ENCODE measurements around the gene WDR6.

WDR6 gene

GRCh38 chr3:49015765-49016164, 8.6 kb downstream of the WDR6 start:
- no peak for DNase-seq (ENCODE audit: insufficient read length, low spot score)
- TF ChIP-seq POLR2A (IDR thresholded peaks at IDR 0.05; ENCODE audit: low read depth, low read length): no peak
- no peak for FAIRE-seq

GRCh38 chr3:49016414-49017228, 9.4 kb downstream of the WDR6 start:
- FAIRE-seq: no peak
- DNase-seq (ENCODE audit: insufficient read length, low spot score): no peak
- 0 out of 2 replicates have a peak, but pooled peaks have one; percentile 5 for TF ChIP-seq POLR2A (IDR thresholded peaks at IDR 0.05; ENCODE audit: low read depth, low read length)

GRCh38 chr3:49017229-49017970, 10.2 kb downstream of the WDR6 start:
- no peak for TF ChIP-seq POLR2A (IDR thresholded peaks at IDR 0.05; ENCODE audit: low read depth, low read length)
- no peak for FAIRE-seq
- no peak for DNase-seq (ENCODE audit: insufficient read length, low spot score)

GRCh38 chr3:49017971-49018706, 10.9 kb downstream of the WDR6 start, which contains the start of gene DALRD3:
DALRD3 (minus strand) TSS chr3:49018580; CDS start chr3:49018564, 16 bp downstream.
- peak; percentile 65 for TF ChIP-seq POLR2A (IDR thresholded peaks at IDR 0.05; ENCODE audit: low read depth, low read length)
- DNase-seq (ENCODE audit: insufficient read length, low spot score) (peak; percentile 51), FAIRE-seq (no peak)

- FAIRE-seq: no peak
- DNase-seq (ENCODE audit: insufficient read length, low spot score): no peak
- no peak for TF ChIP-seq POLR2A (IDR thresholded peaks at IDR 0.05; ENCODE audit: low read depth, low read length)
Observed at GRCh38 chr3:49018707-49019006, 11.5 kb downstream of the WDR6 start.

- TF ChIP-seq POLR2A (IDR thresholded peaks at IDR 0.05; ENCODE audit: low read depth, low read length): no peak
- FAIRE-seq: no peak
- no peak for DNase-seq (ENCODE audit: insufficient read length, low spot score)
Observed at GRCh38 chr3:49019941-49020329, 12.7 kb downstream of the WDR6 start.

- DNase-seq (ENCODE audit: insufficient read length, low spot score): no peak
- no peak for FAIRE-seq
- no peak; the same call in 1 of the 2 replicates for TF ChIP-seq POLR2A (IDR thresholded peaks at IDR 0.05; ENCODE audit: low read depth, low read length)
Observed at GRCh38 chr3:49020330-49021212, 13.4 kb downstream of the WDR6 start.

GRCh38 chr3:49021213-49021812, 14.1 kb downstream of the WDR6 start:
- peak; percentile 100 for TF ChIP-seq POLR2A (IDR thresholded peaks at IDR 0.05; ENCODE audit: low read depth, low read length)
- peak; percentile 89 for DNase-seq (ENCODE audit: insufficient read length, low spot score)
- peak; percentile 11 for FAIRE-seq

- FAIRE-seq: no peak
- DNase-seq (ENCODE audit: insufficient read length, low spot score): peak; percentile 90
- peak; percentile 93 for TF ChIP-seq POLR2A (IDR thresholded peaks at IDR 0.05; ENCODE audit: low read depth, low read length)
Observed at GRCh38 chr3:49021813-49022687, 14.9 kb downstream of the WDR6 start, which contains the start of gene NDUFAF3. NDUFAF3 (plus strand) TSS chr3:49022121; CDS start chr3:49022145, 24 bp downstream.

- no peak for FAIRE-seq
- no peak for DNase-seq (ENCODE audit: insufficient read length, low spot score)
- no peak for TF ChIP-seq POLR2A (IDR thresholded peaks at IDR 0.05; ENCODE audit: low read depth, low read length)
Observed at GRCh38 chr3:49022688-49023171, 15.5 kb downstream of the WDR6 start.

- no peak for DNase-seq (ENCODE audit: insufficient read length, low spot score)
- no peak for FAIRE-seq
- no peak for TF ChIP-seq POLR2A (IDR thresholded peaks at IDR 0.05; ENCODE audit: low read depth, low read length)
Observed at GRCh38 chr3:49023775-49024174, 16.6 kb downstream of the WDR6 start.

GRCh38 chr3:49024449-49024848, 17.3 kb downstream of the WDR6 start:
- no peak for TF ChIP-seq POLR2A (IDR thresholded peaks at IDR 0.05; ENCODE audit: low read depth, low read length)
- no peak for FAIRE-seq
- DNase-seq (ENCODE audit: insufficient read length, low spot score): no peak

All from H54 (cell line).